Mucosa of rectum (tissue), 2 donors: ENCODE data around the gene SH3TC2.

Experiments
- H3K27ac ChIP-seq, 2 donors: one replicate each; pipeline ENCODE4 v1.7.0; 2013; ENCODE audit warnings: inconsistent platforms in 2 of 2, low read depth in 2 of 2, low read length in 2 of 2
- H3K27me3 ChIP-seq, 2 donors: one replicate each; pipeline ENCODE4 v1.7.0; 2013; ENCODE audit warnings: low read length in 2 of 2; ENCODE audit not compliant: control insufficient read depth in 2 of 2, insufficient read depth in 2 of 2
- H3K36me3 ChIP-seq, 2 donors: one replicate each; pipeline ENCODE4 v1.7.0; 2013; ENCODE audit warnings: low read length in 2 of 2; ENCODE audit not compliant: control insufficient read depth in 2 of 2, insufficient read depth in 2 of 2
- H3K4me1 ChIP-seq, 2 donors: one replicate each; pipeline ENCODE4 v1.7.0; 2013; ENCODE audit warnings: low read length in 2 of 2, mild to moderate bottlenecking in 1 of 2; ENCODE audit not compliant: control insufficient read depth in 2 of 2, insufficient read depth in 2 of 2
- H3K4me3 ChIP-seq, 2 donors: one replicate each; pipeline ENCODE4 v1.7.0; 2013; ENCODE audit warnings: low read length in 2 of 2
- H3K9ac ChIP-seq, 2 donors: one replicate each; pipeline ENCODE4 v1.7.0; 2013; ENCODE audit warnings: low read length in 2 of 2, low read depth in 1 of 2, mild to moderate bottlenecking in 1 of 2
- H3K9me3 ChIP-seq, 2 donors: one replicate each; pipeline ENCODE4 v1.7.0; 2013; ENCODE audit warnings: low read length in 2 of 2; ENCODE audit not compliant: control insufficient read depth in 2 of 2
- donor health status: healthy.
- donor health status: Normal muscosa, but diverticular disease.

SH3TC2 gene

DNA sequence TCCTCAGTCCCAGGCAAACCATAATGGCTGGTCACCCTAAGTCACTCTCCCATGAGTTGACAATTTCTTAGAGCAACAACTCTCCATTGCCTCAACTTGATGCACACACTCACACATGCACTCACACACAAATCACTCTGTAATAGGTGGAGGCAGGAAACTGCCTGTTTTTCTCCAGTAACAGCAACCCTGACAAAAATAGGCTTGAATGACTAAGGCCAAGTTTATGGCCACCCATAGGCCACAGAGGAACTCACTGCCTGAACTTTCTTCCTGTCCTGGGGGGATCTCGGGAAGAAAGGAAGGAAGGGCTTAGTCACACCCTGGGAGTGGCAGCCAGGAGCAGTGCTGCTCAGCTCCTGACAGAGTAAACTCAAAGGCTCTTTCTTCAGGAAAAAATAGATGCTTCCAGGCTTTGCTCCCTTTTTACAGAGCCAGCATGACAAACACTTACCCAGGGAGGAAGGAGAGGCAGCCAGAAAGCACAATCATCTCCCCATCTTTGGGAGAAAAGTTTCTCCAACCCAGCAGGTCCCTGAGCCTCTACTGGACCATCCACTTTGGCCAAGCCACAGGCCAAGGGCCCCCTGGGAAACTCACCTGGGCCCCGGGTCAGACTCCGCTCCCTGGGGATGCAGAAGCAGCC is 368 bp downstream of the SH3TC2 start:
- Histone ChIP-seq H3K27me3 (no peaks in the 10 kb centered on the region), H3K9ac (peak overlapping the region in 1 of 2 donors; percentile 35), H3K4me3 (peak overlapping the region in 1 of 2 donors; percentile 10), H3K27ac (peak overlapping the region; percentile 72 to 78), H3K4me1 (peaks cover 15 to 28% of the 10 kb centered on the region in 2 donors), H3K9me3 (no peaks in the 10 kb centered on the region), H3K36me3 (no peaks in the 10 kb centered on the region)

DNA sequence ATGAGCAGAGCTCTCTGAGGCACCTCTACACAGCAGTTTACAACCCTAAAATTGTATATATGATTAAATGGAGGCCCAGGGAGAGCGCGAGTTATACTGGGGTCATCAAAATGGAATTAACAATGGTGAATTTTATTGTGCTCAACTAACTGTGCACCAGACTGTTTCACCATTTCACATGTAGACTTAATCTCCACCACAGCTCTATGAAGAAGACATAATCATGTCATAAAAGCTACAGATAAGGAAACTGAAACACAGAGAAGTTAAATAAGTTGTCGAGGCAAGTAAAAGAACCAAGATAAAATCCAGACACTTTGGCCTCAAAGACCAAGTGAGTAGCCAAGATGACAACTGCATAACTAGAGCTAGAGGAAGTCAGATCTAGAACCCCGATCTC is 1.5 kb downstream of the SH3TC2 start:
- Histone ChIP-seq H3K27ac (peak overlapping the region; percentile 72 to 78), H3K4me3 (no peak overlapping the region), H3K4me1 (peaks cover 15 to 28% of the 10 kb centered on the region in 2 donors), H3K9me3 (no peaks in the 10 kb centered on the region), H3K27me3 (no peaks in the 10 kb centered on the region), H3K36me3 (no peaks in the 10 kb centered on the region), H3K9ac (no peak overlapping the region)

DNA sequence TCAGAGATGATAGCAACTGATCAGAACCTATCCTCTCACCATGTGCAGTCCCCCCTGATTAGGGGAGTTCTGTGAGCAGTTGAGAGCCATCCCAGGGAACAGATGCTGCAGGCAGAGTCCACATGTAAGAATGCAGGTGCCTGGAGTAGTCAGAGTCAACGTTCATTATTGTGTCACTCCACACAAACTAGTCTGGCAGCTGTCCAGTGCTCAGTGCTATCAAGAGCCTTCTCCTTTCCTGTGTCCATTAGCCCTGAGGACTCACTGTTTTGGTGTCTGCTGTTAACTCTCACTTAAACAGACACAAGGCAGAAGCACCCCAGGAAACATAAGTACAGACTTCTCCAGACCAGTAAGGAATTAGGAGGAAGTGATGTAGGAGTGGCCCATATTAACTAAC is 2.5 kb downstream of the SH3TC2 start:
- H3K9ac ChIP-seq = no peak overlapping the region
- H3K27me3 ChIP-seq = no peaks in the 10 kb centered on the region
- H3K9me3 ChIP-seq = no peaks in the 10 kb centered on the region
- H3K27ac ChIP-seq = no peak overlapping the region
- H3K4me3 ChIP-seq = no peak overlapping the region
- no peaks in the 10 kb centered on the region for H3K36me3 ChIP-seq
- H3K4me1 ChIP-seq = peaks cover 15 to 28% of the 10 kb centered on the region in 2 donors

DNA sequence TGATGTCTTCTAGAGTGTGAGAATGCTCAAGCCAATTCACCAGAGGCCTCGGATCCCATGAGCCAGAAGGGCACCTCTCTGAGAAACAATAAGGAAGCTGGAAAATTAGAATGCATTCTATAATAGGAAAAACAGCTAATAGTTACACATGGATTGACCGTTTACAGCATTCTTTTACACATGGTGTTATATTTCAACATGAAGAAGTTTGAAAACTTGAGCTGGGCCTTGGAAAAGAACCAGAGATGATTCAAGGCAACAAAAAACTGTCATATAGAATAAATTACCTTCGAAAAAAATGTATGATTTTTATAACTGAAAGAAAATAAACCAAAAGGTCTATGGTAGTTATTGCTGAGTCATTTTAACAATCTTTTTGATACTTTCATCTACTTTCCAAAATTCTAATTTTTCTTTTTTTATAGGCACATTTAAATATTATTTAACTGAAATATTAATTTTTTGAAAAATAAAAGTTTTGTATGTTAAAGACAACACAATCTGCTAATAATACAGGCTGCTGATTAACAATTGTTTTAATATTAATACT is 6.2 kb downstream of the SH3TC2 start:
- H3K36me3 ChIP-seq = no peaks in the 10 kb centered on the region
- peaks cover 0 to 13% of the 10 kb centered on the region in 2 donors for H3K4me1 ChIP-seq
- H3K4me3 ChIP-seq = no peak overlapping the region
- H3K9me3 ChIP-seq = no peaks in the 10 kb centered on the region
- no peaks in the 10 kb centered on the region for H3K27me3 ChIP-seq
- no peak overlapping the region for H3K9ac ChIP-seq
- H3K27ac ChIP-seq = no peak overlapping the region

DNA sequence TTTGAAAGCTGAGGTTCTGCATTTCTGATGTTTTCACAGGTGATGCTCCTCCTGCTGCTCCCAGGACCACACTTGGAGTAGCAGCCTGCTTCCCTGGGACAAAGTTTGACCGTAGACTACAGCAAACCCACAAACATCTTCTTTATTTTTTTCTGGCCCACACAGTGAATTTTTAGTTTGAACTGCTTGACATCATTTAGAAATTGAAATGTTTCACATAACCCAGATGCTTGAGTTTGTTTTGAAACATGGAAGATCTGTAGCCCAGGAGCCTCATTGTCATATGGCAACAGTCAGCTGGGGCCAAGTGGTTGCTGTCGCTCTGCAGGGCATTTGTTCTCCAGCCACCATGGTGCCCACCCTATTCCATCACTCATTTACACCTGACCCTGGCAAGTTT is 8.4 kb downstream of the SH3TC2 start:
- H3K4me3 ChIP-seq = no peak overlapping the region
- H3K4me1 ChIP-seq = no peaks in the 10 kb centered on the region
- no peaks in the 10 kb centered on the region for H3K27me3 ChIP-seq
- H3K36me3 ChIP-seq = no peaks in the 10 kb centered on the region
- no peak overlapping the region for H3K27ac ChIP-seq
- H3K9ac ChIP-seq = no peak overlapping the region
- H3K9me3 ChIP-seq = no peaks in the 10 kb centered on the region

DNA sequence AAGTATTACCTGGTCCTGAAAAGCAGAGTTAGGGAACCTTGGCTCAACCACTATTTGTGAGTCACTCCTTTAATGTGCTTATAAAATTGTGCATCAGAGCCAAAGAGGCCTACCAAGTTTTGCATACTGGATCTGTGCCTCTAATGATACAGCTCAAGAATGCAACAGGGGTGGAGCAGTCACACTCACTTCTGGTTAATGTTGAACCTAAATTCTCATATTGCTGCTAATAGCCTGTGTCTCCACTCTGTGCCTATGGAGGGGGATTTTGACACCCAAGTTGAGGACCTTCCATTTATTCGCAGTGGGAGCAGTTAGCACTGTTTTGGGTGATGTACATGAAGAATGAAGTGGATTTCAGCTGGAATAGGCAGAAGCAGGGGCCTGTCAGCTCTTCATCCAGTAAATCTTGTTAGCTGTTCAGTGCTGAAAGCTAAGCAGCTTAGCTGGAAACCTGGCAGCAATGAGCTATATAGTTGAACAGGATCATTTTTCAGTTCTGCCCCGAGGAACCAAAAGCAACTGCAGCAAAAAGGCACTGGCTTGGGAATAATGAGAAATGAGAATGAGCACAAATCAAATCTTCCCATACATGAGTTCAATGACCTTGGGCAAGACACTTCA is 9.7 kb downstream of the SH3TC2 start:
- Histone ChIP-seq H3K4me1 (no peaks in the 10 kb centered on the region), H3K9me3 (no peaks in the 10 kb centered on the region), H3K9ac (no peak overlapping the region), H3K27me3 (no peaks in the 10 kb centered on the region), H3K4me3 (no peak overlapping the region), H3K27ac (no peak overlapping the region), H3K36me3 (no peaks in the 10 kb centered on the region)

DNA sequence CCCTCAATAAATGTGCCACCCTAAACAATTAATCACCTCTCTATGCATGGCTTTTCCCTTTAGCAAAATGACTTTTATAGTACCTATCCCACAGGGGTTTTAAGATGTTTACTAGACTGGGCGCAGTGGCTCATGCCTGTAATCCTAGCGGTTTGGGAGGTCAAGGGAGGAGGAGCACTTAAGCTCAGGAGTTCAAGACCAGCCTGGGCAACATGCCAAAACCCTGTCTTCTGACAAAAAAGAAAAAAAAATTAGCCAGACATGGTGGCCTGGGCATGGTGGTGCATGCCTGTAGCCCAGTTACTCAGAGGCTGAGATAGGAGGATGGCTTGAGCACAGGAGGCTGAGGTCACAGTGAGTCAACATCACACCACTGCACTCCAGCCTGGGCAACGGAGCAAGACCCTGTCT is 13.5 kb downstream of the SH3TC2 start:
- Histone ChIP-seq H3K4me1 (no peaks in the 10 kb centered on the region), H3K27ac (no peak overlapping the region), H3K9ac (no peak overlapping the region), H3K36me3 (no peaks in the 10 kb centered on the region), H3K27me3 (no peaks in the 10 kb centered on the region), H3K9me3 (no peaks in the 10 kb centered on the region), H3K4me3 (no peak overlapping the region)

DNA sequence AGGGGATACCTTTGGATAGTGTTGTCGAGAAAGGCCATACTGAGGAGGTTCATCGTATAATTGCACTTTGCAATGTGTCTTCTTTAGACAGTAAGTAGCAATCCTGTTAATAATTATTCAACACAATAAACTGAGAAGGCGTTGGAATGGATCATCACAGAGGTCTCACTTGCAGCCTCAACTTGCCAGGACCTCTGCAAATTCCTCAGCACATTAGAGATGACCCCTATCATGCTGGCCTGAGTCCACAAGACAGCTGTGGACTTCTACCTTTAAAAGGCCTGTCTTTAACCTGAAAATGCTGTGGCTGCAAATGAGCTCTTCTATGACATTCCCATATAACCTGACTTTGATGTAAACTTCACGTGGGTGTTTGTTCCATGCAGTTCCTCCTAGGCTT is 14.1 kb downstream of the SH3TC2 start:
- H3K27me3 ChIP-seq = no peaks in the 10 kb centered on the region
- H3K9me3 ChIP-seq = no peaks in the 10 kb centered on the region
- H3K4me3 ChIP-seq = no peak overlapping the region
- no peaks in the 10 kb centered on the region for H3K36me3 ChIP-seq
- no peaks in the 10 kb centered on the region for H3K4me1 ChIP-seq
- no peak overlapping the region for H3K9ac ChIP-seq
- no peak overlapping the region for H3K27ac ChIP-seq

DNA sequence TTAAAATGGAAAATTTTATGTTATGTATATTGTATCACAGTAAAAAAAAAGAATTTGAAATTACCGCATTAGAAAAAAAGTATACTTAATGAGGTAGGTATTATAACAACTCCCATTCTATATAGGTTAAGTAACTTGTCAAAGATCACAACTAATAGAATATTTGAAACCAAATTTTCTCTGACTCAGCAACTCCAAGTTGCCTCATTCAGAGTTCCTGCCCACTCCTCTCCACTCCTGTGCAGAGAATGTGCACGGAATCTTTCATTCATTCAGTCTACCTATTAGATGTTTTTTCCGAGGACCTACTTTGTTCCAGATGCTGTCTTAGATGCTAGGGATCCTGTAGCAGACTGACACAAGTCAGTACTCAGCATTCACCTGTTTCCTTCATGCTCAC is 15.4 kb downstream of the SH3TC2 start:
- no peaks in the 10 kb centered on the region for H3K9me3 ChIP-seq
- no peak overlapping the region for H3K27ac ChIP-seq
- H3K4me1 ChIP-seq = no peaks in the 10 kb centered on the region
- H3K27me3 ChIP-seq = no peaks in the 10 kb centered on the region
- no peak overlapping the region for H3K9ac ChIP-seq
- H3K4me3 ChIP-seq = no peak overlapping the region
- H3K36me3 ChIP-seq = no peaks in the 10 kb centered on the region

DNA sequence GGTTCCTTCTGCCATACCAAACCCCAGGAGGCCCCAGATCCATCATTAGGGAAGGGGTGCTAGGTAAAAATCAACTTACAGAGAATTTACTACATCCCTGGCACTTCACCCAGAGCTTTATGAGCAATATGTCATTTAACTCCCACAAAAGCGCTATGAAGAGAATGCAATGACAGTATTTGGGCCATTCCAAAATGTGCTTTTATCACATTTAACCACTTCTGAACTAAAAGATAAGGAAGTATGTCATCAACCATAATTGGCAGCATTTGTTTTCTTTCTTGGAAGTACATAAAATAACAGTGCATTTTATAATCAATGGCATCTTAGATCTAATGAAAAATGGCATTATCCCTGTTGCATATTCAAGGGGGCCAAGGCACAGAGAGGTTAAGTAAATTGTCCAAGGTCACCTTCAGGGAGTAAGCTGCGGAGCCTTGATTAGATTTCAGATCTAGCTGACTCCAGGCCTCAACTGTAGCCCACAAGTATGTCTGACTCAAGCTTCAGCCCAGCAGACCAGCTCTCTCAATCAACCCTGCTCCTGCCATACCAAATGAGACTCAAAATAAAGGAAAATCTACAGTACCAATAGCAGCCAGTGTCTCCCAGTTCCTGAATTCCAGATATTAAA is 16.5 kb downstream of the SH3TC2 start:
- H3K4me3 ChIP-seq = no peak overlapping the region
- H3K4me1 ChIP-seq = no peaks in the 10 kb centered on the region
- no peak overlapping the region for H3K27ac ChIP-seq
- H3K9ac ChIP-seq = no peak overlapping the region
- no peaks in the 10 kb centered on the region for H3K9me3 ChIP-seq
- no peaks in the 10 kb centered on the region for H3K27me3 ChIP-seq
- H3K36me3 ChIP-seq = no peaks in the 10 kb centered on the region
